DOHH2 (cell line): Measurements from ENCODE around the gene CPZ.

Source experiments
- EZH2phosphoT487 ChIP-seq: fragments of 200-600 bp; sonication (generic); IDR thresholded peaks from 2 replicates; pipeline ENCODE4 v1.6.1; 2017; ENCODE audit warnings: borderline replicate concordance, mild to moderate bottlenecking, antibody characterized with exemption, low read length, moderate library complexity, mixed read lengths
- TF ChIP-seq, protein P1 (sequence below): fragments of 200-600 bp; sonication (generic); IDR thresholded peaks from one replicate; pipeline ENCODE4 v1.5.1; 2014; ENCODE audit warnings: antibody characterized with exemption, mild to moderate bottlenecking, low read depth, low read length; ENCODE audit not compliant: poor library complexity, severe bottlenecking

GRCh38 chr4:8609406-8609805 lies 16.8 kb downstream of the CPZ start:
- TF ChIP-seq, protein P1, sequence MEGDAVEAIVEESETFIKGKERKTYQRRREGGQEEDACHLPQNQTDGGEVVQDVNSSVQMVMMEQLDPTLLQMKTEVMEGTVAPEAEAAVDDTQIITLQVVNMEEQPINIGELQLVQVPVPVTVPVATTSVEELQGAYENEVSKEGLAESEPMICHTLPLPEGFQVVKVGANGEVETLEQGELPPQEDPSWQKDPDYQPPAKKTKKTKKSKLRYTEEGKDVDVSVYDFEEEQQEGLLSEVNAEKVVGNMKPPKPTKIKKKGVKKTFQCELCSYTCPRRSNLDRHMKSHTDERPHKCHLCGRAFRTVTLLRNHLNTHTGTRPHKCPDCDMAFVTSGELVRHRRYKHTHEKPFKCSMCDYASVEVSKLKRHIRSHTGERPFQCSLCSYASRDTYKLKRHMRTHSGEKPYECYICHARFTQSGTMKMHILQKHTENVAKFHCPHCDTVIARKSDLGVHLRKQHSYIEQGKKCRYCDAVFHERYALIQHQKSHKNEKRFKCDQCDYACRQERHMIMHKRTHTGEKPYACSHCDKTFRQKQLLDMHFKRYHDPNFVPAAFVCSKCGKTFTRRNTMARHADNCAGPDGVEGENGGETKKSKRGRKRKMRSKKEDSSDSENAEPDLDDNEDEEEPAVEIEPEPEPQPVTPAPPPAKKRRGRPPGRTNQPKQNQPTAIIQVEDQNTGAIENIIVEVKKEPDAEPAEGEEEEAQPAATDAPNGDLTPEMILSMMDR: no peak
- TF ChIP-seq EZH2phosphoT487: no peak
